Activated B cell treated with CpG ODN at 0.5 μM for 24 hours (primary cell): ENCODE measurements around the gene RNF144A. TPM values are rescaled to one million over a fixed set of nuclear protein-coding genes. Genes with fewer than 3 reads are reported as not detected.

ENCODE experiments used
- ATAC-seq: fragments of 200-7000 bp; cut with Tn5 transposase; one replicate; pipeline ENCODE4 v1.10.0; 2021; ENCODE audit warnings: low read depth, mild to moderate bottlenecking, moderate library complexity
- CTCF ChIA-PET: fragments of 350-600 bp; sonication (Branson Sonifier 250); formaldehyde crosslinking; loops from one replicate; lab custom pipeline; 2021; ENCODE audit warnings: antibody characterized with exemption; lab: Charles Lee
- POLR2A ChIA-PET: fragments of 350-600 bp; sonication (Branson Sonifier 250); formaldehyde crosslinking; loops from one replicate; lab custom pipeline; 2021; ENCODE audit warnings: antibody characterized with exemption; lab: Charles Lee
- DNase-seq: peaks from one replicate; pipeline ENCODE4 v3.0.0; 2022
- H3K27ac Mint-ChIP-seq: one replicate; pipeline ENCODE4 v1.8.0; 2020; ENCODE audit warnings: mixed read lengths
- H3K27me3 Mint-ChIP-seq: one replicate; pipeline ENCODE4 v1.8.0; 2021; ENCODE audit warnings: mixed read lengths
- H3K36me3 Mint-ChIP-seq: one replicate; pipeline ENCODE4 v1.8.0; 2021; ENCODE audit warnings: low read depth, mixed read lengths
- H3K4me1 Mint-ChIP-seq: one replicate; pipeline ENCODE4 v1.8.0; 2021; ENCODE audit warnings: mixed read lengths
- H3K4me3 Mint-ChIP-seq: one replicate; pipeline ENCODE4 v1.8.0; 2020; ENCODE audit warnings: mild to moderate bottlenecking, mixed read lengths
- H3K9me3 Mint-ChIP-seq: one replicate; pipeline ENCODE4 v1.8.0; 2020; ENCODE audit warnings: mixed read lengths
- intact Hi-C: fragments of 100-400 bp; cut with micrococcal nuclease; formaldehyde crosslinking; loops from one replicate; pipeline ENCODE4 v1.15.1; 2024
- total RNA-seq: library from RNA; stranded (reverse); gene quantifications from 2 replicates; pipeline ENCODE4 v1.2.3, GENCODE V29; 2022
- TF ChIP-seq, protein P1 (sequence below): fragments of 200-600 bp; IDR thresholded peaks from one replicate; pipeline ENCODE4 v1.8.0; 2022; ENCODE audit warnings: antibody characterized with exemption, mild to moderate bottlenecking

RNF144A gene
- total RNA-seq, 1 donor from 2014 or later, result 0.89 TPM

DNA sequence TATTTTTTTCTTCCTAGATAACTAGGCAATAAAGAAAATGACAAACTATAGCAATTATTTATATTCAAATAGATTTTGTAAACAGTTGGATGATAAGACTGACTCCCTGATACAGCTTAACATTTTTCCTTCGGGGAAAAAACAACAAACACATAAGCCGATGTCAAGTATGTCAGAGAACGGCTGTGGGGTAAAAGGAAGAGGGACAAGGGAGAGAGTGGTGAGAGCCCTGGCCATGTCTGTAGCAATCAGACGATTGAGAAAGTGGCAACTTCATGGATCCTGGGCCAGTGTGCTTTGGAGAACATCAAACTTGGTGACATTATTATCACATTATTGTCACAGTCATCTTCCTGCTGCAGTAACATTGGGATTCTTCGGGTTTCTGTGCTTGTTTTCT is 65.2 kb downstream of the RNF144A start:
- intact Hi-C loops, result no loop called here
- H3K4me1 Mint-ChIP-seq, result peaks cover 2% of the 10 kb centered on the region
- H3K27me3 Mint-ChIP-seq, result no peaks in the 10 kb centered on the region
- no peak overlapping the region for H3K27ac Mint-ChIP-seq
- POLR2A ChIA-PET, result no interaction called here
- CTCF ChIA-PET, result interaction anchor here (1.4 kb wide), 1 partner anchor 20 kb away, joined by 3 read pairs; no protein-coding TSS in a partner anchor
- TF ChIP-seq, protein P1, sequence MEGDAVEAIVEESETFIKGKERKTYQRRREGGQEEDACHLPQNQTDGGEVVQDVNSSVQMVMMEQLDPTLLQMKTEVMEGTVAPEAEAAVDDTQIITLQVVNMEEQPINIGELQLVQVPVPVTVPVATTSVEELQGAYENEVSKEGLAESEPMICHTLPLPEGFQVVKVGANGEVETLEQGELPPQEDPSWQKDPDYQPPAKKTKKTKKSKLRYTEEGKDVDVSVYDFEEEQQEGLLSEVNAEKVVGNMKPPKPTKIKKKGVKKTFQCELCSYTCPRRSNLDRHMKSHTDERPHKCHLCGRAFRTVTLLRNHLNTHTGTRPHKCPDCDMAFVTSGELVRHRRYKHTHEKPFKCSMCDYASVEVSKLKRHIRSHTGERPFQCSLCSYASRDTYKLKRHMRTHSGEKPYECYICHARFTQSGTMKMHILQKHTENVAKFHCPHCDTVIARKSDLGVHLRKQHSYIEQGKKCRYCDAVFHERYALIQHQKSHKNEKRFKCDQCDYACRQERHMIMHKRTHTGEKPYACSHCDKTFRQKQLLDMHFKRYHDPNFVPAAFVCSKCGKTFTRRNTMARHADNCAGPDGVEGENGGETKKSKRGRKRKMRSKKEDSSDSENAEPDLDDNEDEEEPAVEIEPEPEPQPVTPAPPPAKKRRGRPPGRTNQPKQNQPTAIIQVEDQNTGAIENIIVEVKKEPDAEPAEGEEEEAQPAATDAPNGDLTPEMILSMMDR, result no peak
- no peak for DNase-seq
- no peak overlapping the region for H3K4me3 Mint-ChIP-seq
- ATAC-seq, result no peak
- peaks cover 9% of the 10 kb centered on the region for H3K9me3 Mint-ChIP-seq
- no peaks in the 10 kb centered on the region for H3K36me3 Mint-ChIP-seq

DNA sequence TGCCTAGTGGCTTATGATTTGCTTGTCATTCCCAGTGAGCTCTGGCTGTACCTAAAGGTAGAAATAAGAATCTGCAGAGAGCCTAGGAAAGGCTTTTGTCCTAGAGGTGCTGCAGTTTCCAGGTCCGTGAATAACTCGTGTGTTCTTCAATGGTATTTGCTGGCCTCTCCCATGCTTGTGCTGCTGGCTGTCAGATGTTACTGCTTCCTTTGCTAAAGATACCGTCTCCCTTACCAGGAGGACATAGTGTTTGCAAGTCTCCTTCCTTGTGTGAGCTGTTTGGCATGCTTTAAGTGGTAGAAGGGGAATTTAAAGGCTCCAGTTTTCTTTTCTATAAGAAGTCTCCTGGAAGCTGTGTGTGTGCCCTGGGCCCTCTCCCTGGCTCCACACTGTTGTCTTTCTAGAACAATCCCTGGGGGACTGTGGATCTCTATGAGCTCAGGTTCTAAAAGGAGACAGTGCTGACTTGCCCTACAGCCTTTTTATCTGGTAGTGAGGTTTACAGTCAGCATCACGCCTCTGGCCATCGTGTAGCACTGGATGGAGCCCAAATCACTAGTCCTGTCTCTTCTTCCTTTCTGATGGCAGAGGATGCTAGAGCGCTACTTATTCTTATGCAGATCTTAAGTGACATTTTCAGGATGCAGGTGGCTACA is 65.8 kb downstream of the RNF144A start:
- CTCF ChIA-PET, result interaction anchor here (1.4 kb wide), 1 partner anchor 19 kb away, joined by 3 read pairs; no protein-coding TSS in a partner anchor
- POLR2A ChIA-PET, result no interaction called here
- intact Hi-C loops, result no loop called here
- TF ChIP-seq, protein P1, result no peak
- H3K27me3 Mint-ChIP-seq, result no peaks in the 10 kb centered on the region
- no peaks in the 10 kb centered on the region for H3K36me3 Mint-ChIP-seq
- DNase-seq (no peak), ATAC-seq (no peak)
- no peak overlapping the region for H3K4me3 Mint-ChIP-seq
- H3K27ac Mint-ChIP-seq, result no peak overlapping the region
- H3K4me1 Mint-ChIP-seq, result peaks cover 2% of the 10 kb centered on the region
- peaks cover 9% of the 10 kb centered on the region for H3K9me3 Mint-ChIP-seq

DNA sequence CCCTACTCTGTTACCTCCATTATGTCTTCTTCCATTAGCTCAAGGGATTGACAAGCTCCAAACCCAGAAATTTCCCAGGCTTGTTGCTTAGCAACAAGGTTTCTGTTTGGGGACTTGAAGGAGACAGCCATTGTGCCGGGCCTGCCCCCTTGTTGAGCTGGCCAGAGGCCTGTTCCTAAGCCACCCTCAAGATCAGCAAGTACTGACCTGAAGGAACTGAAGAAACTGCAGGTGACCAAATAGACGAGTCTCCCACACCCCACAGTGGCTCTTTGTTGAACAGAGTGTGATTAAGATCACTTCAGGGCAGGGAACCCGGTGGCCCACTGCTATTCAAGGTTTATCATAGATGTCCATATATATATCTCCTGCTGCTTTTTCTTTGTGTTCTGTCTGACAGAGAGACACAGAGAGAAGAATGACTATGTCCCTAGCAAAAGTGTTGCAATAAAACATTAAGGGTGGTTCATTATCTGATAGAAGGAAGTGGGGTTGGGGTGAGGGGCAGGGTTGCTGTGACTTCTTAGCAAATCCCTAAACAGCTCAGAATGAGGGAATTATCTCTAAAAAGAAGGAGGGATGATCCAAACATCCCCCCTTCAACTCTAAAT is 69.2 kb downstream of the RNF144A start:
- intact Hi-C loops, result no loop called here
- ATAC-seq (no peak), DNase-seq (no peak)
- TF ChIP-seq, protein P1, result no peak
- H3K9me3 Mint-ChIP-seq, result peaks cover 9% of the 10 kb centered on the region
- peaks cover 3% of the 10 kb centered on the region for H3K36me3 Mint-ChIP-seq
- ChIA-PET CTCF (no interaction called here), POLR2A (no interaction called here)
- H3K27me3 Mint-ChIP-seq, result peaks cover 3% of the 10 kb centered on the region
- peaks cover 2% of the 10 kb centered on the region for H3K4me1 Mint-ChIP-seq
- no peak overlapping the region for H3K27ac Mint-ChIP-seq
- no peak overlapping the region for H3K4me3 Mint-ChIP-seq

DNA sequence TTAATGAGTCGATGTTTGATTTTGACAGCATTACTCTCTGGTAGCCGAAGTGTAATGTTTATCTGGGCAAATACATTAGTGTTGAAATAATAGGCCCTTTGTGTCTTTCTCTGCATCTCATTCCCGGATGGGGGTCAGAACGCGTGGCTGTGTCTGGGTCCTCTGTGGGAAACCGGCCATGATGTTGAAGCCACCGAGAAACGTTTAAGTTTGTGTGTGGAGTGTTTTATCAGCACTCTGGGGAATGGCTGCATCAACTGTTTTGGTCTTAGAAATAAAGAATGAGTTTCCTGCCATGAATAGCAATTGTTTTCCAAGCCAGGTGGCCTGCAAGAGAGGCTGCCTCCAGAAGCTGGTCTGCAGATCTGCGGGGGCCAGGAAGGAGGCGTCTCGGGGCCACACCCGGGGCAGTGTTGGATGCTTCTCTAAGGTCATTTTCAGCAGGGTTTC is 69.7 kb downstream of the RNF144A start:
- intact Hi-C loops, result no loop called here
- H3K4me3 Mint-ChIP-seq, result no peak overlapping the region
- H3K27ac Mint-ChIP-seq, result no peak overlapping the region
- no peak for ATAC-seq
- H3K9me3 Mint-ChIP-seq, result peaks cover 5% of the 10 kb centered on the region
- peaks cover 3% of the 10 kb centered on the region for H3K36me3 Mint-ChIP-seq
- DNase-seq, result no peak
- H3K4me1 Mint-ChIP-seq, result peaks cover 2% of the 10 kb centered on the region
- TF ChIP-seq, protein P1, result no peak
- ChIA-PET CTCF (no interaction called here), POLR2A (no interaction called here)
- peaks cover 3% of the 10 kb centered on the region for H3K27me3 Mint-ChIP-seq

DNA sequence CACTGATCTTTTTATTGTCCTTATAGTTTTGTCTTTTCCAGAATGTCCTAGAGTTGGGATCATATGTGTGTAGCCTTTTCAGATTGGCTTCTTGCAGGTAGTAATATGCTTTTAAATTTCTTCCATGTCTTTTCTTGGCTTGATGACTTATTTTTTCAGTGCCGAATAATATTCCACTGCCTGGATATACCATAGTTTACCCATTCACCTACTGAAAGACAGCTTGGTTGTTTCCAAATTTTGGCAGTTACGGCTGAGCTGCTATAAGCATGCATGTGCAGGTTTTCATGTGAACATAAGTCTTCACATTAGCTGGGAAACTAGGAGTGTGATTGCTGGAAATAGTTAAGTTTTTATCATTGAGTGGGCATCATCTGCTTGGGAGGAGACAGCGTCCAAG is 73.7 kb downstream of the RNF144A start:
- POLR2A ChIA-PET, result no interaction called here
- no peak for DNase-seq
- Mint-ChIP-seq H3K4me1 (peaks cover 14% of the 10 kb centered on the region), H3K27me3 (peaks cover 3% of the 10 kb centered on the region), H3K36me3 (peaks cover 3% of the 10 kb centered on the region), H3K27ac (no peak overlapping the region), H3K4me3 (no peak overlapping the region), H3K9me3 (peaks cover 5% of the 10 kb centered on the region)
- CTCF ChIA-PET, result no interaction called here
- intact Hi-C loops, result no loop called here
- TF ChIP-seq, protein P1, result no peak
- no peak for ATAC-seq
